Neutrophil (primary cell): ENCODE results near the gene SP3.

Experiments used
- H3K27ac ChIP-seq: fragments of 200-600 bp; sonication (generic); 2 replicates; pipeline ENCODE4 v1.5.1; 2016; ENCODE audit warnings: mild to moderate bottlenecking, moderate library complexity
- H3K27me3 ChIP-seq: fragments of 200-600 bp; sonication (generic); 2 replicates; pipeline ENCODE4 v1.6.0; 2016; ENCODE audit warnings: mild to moderate bottlenecking
- H3K36me3 ChIP-seq: fragments of 200-600 bp; sonication (generic); 2 replicates; pipeline ENCODE4 v1.5.1; 2017
- H3K4me1 ChIP-seq, 2 experiments: fragments of 200-600 bp in 1 of 2; sonication (generic) in 1 of 2; 1 replicate in 1 of 2; 2 replicates in 1 of 2; pipeline versions ENCODE4 v1.5.1 to v1.6.1; 2013 to 2016; ENCODE audit warnings: low read depth in 1 of 2, low read length in 1 of 2, mild to moderate bottlenecking in 1 of 2, moderate library complexity in 1 of 2; ENCODE audit not compliant: control insufficient read depth in 1 of 2, insufficient read depth in 1 of 2
- H3K4me3 ChIP-seq, 2 experiments: fragments of 200-600 bp in 1 of 2; sonication (generic) in 1 of 2; 1 replicate in 1 of 2; 2 replicates in 1 of 2; pipeline ENCODE4 v1.5.1; 2013 to 2016; ENCODE audit warnings: low read depth in 1 of 2, low read length in 1 of 2, mild to moderate bottlenecking in 1 of 2, moderate library complexity in 1 of 2
- H3K9me3 ChIP-seq: fragments of 200-600 bp; sonication (generic); 2 replicates; pipeline ENCODE4 v1.5.1; 2016
- TF ChIP-seq, protein P1 (sequence below): fragments of 200-600 bp; sonication (generic); IDR thresholded peaks from 2 replicates; pipeline ENCODE4 v1.5.1; 2016; ENCODE audit warnings: antibody characterized with exemption

Gene SP3

GRCh38 chr2:173966274-173967098, 1.3 kb upstream of the SP3 start:
- H3K4me3 ChIP-seq = peak overlapping the region; percentile 89 to 94
- no peaks in the 10 kb centered on the region for H3K27me3 ChIP-seq
- H3K36me3 ChIP-seq = peaks cover 5% of the 10 kb centered on the region
- H3K27ac ChIP-seq = peak overlapping the region; percentile 100
- H3K9me3 ChIP-seq = no peaks in the 10 kb centered on the region
- peaks cover 41 to 43% of the 10 kb centered on the region in 2 experiments for H3K4me1 ChIP-seq
- TF ChIP-seq, protein P1, sequence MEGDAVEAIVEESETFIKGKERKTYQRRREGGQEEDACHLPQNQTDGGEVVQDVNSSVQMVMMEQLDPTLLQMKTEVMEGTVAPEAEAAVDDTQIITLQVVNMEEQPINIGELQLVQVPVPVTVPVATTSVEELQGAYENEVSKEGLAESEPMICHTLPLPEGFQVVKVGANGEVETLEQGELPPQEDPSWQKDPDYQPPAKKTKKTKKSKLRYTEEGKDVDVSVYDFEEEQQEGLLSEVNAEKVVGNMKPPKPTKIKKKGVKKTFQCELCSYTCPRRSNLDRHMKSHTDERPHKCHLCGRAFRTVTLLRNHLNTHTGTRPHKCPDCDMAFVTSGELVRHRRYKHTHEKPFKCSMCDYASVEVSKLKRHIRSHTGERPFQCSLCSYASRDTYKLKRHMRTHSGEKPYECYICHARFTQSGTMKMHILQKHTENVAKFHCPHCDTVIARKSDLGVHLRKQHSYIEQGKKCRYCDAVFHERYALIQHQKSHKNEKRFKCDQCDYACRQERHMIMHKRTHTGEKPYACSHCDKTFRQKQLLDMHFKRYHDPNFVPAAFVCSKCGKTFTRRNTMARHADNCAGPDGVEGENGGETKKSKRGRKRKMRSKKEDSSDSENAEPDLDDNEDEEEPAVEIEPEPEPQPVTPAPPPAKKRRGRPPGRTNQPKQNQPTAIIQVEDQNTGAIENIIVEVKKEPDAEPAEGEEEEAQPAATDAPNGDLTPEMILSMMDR = no peak

DNA sequence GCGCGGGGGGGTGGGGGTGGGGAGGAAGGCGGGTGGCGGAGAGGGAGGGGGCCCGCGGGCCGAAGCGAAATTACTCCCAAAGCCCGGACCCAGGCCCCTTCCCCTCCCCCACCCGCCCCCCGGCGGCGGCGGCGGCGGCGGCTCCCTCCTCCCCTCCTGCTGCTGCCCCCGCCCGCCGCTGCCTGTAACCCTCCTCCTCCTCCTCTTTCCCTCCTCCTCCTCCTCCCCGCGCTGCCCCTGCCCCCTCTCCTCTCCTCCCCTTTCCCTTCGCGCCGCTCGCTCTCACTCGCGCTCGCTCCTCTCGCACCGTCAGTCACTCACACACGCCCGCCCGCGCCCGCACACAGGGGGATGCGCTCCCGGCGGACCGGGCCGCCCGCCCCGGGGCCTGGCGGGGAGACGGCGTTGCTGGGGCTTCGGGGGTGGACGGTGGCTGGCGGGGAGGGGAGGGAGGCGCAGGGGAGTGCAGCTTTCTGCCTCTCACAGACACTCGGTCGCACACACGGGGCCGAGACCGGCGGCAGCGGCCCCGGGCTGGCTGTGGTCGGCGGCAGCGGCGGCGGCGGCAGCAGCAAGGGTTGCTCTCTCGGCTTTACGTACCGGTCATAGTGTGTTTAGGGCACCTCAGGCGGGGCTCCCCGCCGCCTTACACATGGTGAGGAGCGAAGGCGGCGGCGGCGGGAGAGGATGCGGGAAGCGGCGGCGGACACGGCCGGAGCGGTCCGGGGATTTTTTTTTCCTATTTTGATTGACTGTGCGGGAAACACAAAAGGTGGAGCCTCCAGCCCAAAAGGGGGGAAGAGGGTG, 405 bp downstream of the SP3 start:
- Histone ChIP-seq H3K27me3 (no peaks in the 10 kb centered on the region), H3K4me1 (peaks cover 58 to 61% of the 10 kb centered on the region in 2 experiments), H3K36me3 (peaks cover 5% of the 10 kb centered on the region), H3K4me3 (peak overlapping the region; percentile 94 to 97), H3K27ac (peak overlapping the region; percentile 100), H3K9me3 (no peaks in the 10 kb centered on the region)
- TF ChIP-seq, protein P1 = no peak

DNA sequence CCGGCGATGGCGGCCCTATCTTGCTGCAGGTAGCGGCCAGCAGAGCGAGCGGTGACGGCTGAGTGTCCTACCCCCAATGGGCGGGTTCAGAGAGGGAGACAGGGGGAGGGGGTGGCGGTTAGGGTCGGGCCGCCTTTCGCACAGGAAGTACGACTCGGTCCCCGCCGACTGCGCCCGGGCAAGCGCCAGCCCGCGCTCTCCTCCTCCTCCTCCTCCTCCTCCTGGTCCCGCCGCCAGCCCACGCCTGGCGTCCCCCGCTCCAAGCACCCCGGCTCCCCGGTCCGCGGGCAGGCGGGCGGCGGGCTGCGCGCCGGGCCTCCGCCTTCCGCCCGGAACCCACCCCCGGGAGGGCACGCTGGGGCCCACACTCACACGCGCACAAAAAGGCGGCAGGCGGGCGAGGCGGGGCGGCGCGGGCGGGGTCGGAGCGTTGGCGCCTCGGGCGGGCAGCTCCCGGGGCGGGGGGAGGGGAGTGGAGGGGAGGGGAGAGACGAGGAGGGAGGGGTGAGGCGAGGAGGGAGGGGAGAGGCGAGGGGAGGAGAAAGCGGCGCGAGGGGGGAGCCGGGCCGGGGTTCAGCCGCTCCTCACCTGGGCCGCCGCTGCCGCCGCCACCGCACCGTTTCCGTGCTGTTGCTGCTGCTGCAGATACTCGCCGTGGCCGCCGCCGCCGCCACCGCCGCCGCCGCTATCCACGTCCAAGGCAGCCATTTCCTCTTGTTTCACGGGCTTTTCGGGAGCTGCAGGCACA, 1.2 kb downstream of the SP3 start:
- Histone ChIP-seq H3K36me3 (peaks cover 5% of the 10 kb centered on the region), H3K4me1 (peaks cover 63 to 64% of the 10 kb centered on the region in 2 experiments), H3K27ac (peak overlapping the region; percentile 100), H3K27me3 (no peaks in the 10 kb centered on the region), H3K4me3 (peak overlapping the region; percentile 94 to 97), H3K9me3 (no peaks in the 10 kb centered on the region)
- TF ChIP-seq, protein P1 = no peak

DNA sequence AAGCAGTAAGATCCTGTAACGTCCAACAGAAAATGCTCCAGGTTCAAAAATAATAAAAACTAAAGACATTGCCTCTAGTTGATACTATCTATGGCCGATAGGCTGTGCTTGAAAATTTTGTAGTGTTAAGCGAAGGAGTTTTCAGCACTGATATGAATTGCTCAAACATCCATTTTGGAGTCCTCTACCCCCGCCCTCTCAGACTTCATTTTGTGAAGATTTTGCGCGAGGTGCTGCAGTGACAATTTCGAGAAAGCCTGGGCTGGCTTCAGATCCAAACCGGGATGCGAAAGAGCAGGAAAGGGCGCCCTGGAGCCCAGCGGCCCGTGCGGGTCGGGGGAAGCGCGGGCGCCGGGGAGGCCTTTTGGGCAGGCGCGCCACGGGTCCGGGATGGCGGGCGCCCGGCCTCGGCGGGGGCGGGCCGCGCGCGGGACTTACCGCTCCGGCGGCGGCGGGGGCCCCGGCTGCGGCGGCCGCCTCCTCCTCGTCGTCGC, 1.8 kb downstream of the SP3 start:
- TF ChIP-seq, protein P1 = peak; percentile 34
- Histone ChIP-seq H3K9me3 (no peaks in the 10 kb centered on the region), H3K36me3 (peaks cover 5% of the 10 kb centered on the region), H3K4me1 (peaks cover 63% of the 10 kb centered on the region in 2 experiments), H3K4me3 (peak overlapping the region; percentile 94 to 97), H3K27ac (peak overlapping the region; percentile 100), H3K27me3 (no peaks in the 10 kb centered on the region)

- H3K9me3 ChIP-seq = no peaks in the 10 kb centered on the region
- TF ChIP-seq, protein P1 = no peak
- H3K27me3 ChIP-seq = no peaks in the 10 kb centered on the region
- peaks cover 5% of the 10 kb centered on the region for H3K36me3 ChIP-seq
- H3K27ac ChIP-seq = peak overlapping the region; percentile 100
- peak overlapping the region; percentile 94 to 97 for H3K4me3 ChIP-seq
- H3K4me1 ChIP-seq = peaks cover 63 to 69% of the 10 kb centered on the region in 2 experiments
Observed at GRCh38 chr2:173962583-173963110, 2.5 kb downstream of the SP3 start.
